Activated CD4-positive, CD25-positive, alpha-beta regulatory T cell treated with anti-CD3 and anti-CD28 coated beads, Interleukin-2, amount 50 U/mL, for 72 hours (primary cell): ENCODE data around the gene PRRC1.
"Not testable (repeated sequence)": the region's sequence is repeated elsewhere in the genome, so short reads cannot be mapped to it uniquely, and the experiment has no call there.

ENCODE experiments used
- DNase-seq: peaks from one replicate; pipeline ENCODE4 v3.0.0; 2021

PRRC1 gene

DNA sequence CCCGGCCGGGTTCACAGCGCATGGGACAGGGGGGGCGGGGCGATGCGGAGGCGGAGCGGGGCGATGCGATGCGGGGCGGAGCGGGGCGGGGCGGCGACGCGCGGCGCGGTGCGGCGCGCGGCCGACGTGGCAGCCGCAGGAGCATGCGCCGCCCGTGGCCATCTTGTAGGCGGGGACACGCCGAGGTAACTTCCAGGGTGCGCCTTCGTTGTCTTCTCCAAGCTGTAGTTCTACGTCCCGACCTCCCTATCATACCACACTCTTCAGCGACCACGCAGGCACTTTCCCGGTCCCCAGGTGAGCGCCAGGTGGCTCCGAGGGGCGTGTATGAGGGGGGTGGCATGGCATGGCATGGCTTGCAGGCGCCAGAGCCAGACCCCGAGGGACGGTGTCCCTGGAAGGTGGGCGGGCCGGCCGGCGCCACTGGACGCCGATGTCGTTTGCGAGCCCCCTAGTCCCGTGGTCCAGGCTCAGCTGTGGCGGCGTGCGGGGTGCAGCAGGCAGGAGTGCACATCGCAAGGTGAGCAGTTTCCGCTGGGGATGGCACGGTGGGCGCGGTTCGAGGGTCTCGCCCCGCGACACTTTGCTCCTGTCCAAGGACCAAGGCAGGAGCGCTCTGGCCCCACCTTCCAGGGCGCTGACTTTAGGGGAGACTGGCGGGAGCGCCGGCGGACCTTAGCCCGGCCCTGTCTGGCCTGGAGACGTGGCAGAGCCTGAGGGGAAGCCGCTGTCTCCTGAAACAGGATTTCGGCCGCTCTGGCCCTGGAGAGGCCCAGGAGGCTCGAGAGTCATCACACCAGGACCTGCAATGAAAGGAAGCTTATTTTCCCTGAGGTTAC is at the start of gene PRRC1:
Gene PRRC1, plus strand, starts transcription at position 161 of the 839 bp plus-strand sequence. CDS start 5,840 bp downstream, outside the sequence.
- DNase-seq: peak; percentile 78

DNA sequence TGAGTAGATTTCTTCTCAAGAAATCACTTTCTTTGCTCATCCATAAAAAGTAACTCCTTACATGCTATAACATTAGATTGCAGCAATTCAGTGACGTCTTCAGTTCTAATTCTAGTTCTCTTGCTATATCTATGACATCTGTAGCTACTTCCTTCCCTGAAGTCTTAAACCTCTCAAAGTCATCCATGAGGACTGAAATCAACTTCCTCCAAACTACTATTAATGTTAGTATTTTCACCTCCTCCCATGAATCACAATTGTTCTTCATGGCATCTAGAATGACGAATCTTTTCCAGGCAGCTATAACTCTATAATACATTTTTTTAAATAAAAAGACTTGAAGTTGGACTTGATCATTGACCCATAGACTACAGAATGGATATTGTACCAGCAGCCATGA is 46.2 kb upstream of the PRRC1 start:
- DNase-seq: no peak

DNA sequence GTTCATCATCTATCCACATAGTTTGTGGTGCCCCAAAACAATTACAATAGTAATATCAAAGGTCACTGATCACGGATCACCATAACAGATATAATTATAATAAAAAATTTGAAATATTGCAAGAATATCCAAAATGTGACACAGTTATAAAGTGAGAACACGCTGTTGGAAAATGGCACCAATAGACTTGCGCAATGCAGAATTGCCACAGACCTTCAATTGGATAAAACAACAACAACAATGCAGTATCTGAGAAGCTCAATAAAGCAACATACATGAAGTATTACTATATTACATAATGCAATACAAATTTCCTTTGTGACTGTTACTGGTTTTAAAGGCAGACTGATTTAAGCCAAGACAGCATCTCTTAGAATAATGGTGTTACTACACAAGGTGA is 44.7 kb upstream of the PRRC1 start:
- no peak for DNase-seq

DNA sequence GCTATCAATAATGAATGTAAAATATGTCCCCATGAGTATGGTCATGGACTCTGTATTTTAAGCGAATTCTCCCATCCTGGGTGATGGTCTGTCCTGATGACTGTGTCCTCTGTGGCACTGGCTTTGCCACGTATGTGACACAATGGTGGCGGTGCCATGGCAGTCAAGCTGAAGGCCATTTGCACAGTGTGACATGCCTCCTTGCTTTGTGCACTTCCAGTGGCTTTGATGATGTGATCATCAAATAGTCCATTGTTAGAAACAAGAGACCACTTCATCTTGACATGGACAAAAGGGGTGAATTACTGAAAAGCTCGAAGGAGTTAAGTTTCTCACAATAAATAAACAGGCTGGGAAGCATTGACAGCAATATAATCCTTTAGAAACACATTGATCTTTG is 31.0 kb upstream of the PRRC1 start:
- DNase-seq: no peak

DNA sequence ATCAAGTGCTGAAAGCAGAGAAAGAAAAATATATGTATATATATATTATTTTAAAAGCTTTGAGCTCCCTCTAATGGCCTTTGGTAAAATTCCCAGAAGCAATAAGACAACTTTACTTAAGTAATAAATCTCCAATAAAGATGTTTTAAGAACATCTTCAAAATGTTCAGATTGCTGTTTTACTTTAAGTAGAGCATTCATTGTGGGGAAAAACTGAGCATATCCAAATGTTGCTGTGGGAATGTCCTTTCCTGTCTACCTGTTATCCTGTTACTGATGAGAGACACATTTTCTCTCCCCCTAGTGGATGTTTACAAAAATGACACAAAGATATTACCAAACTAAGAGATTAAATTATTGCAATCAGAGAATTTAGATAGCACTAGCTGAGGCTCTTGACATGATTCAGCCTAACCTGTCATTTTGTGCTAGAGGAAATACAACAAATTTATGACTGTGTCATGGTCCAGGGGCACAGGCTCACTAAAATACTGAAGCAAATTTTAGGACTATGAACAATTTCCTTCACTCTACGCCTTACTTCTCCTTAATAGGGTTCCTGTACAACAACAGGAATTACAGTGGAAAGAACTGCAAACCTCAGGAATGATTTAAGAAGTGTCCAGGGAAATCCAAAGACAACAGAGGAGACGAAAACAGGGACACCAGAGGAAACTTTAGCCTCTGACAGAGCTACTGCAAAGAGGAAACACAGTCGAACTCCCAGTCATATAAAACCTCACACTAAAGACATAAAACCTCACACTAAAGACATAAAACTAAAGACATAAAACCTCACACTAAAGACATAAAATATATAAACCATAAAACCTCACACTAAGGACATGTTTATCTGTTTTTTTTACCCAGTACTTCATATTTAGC is 24.3 kb upstream of the PRRC1 start:
- DNase-seq: no peak

DNA sequence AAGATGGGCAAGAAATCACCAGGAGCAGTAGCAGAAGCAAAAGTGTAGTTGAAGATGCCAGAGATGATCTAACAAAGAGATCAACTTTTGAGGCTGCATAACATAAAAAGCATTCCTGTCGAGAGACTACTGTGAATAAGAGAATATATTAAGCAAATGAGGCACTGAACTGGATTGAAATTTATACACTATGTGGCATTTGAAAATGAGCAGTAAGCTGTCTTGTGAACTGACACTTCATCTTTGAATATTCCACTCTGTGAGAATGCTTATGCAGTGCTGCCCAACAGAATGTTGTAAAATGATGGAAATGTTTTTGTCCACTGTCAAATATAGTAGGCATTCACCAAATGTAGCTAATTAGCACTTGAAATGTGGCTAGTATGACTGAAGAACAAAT is 18.9 kb upstream of the PRRC1 start:
- no peak for DNase-seq

DNA sequence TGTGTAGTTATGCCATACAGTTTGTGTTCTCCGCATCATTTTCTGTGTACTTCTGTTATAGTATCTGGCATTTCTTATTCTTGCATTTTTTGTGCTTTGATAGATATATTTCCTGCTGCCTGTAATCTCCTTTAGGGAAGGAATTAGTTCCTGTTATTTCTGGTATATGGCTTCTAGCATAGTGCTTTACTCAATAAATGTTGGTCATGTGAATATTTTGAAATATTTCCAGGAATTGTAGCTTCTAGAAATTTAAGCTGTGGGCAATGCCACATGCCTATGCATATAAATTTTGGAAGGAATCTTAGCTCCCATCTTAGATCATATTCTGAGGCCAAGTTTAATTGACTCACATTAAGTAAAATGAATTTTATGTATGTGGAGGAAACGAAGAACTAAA is 11.5 kb upstream of the PRRC1 start:
- DNase-seq: no peak

DNA sequence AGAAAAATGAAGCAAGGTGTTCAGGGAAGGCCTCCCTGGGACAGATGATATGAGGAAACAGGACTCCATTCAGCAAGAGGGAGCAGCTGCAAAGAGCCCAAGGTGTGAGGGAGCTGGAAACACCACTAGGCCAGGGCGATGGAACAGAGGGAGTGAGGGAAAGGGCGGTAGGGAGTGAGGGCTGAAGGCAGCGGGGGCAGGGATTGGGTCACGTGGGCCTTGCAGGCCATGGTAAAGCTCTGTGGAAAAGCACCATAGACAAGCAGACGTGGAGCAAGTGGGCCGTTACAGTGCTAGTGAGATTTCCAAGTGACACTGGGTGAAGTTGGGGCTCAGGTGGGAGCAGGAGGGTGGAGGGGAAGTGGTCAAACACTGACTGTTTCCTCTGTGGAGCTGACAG is 10.8 kb upstream of the PRRC1 start:
- DNase-seq: no peak

DNA sequence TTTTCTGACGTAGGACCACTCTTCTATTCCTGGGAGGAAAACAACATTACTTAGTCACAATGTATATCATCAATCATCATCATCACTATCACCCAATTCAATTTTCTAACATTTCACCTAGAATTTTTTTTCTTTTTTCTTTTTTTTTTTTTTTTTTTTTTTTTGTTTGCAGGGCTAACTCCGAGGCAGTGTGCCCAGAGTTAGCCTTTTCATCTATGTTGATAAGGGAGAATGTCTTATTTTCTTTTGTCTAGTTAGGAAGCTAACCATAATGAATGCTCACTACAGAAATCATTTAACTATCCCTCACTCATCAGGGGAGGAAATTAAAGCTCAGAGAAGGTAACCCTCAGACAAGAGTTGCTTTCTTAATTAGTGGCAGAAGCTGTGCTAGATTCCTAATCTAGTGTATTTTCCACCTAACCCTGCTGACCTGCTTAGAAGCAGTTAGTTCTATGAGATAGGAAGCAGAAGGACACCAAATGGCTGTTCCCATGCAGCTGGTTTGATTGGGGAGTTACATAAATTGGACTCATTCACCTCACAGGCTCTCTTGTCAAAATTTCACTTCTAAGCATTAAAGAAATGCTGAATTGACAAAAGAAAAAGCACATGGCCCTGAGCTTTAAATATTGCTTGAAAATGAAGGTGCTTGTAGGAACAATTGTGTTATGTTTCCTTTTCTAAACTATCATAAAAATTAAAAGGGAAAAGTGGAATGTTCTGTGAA is 8.6 kb upstream of the PRRC1 start:
- no peak for DNase-seq

DNA sequence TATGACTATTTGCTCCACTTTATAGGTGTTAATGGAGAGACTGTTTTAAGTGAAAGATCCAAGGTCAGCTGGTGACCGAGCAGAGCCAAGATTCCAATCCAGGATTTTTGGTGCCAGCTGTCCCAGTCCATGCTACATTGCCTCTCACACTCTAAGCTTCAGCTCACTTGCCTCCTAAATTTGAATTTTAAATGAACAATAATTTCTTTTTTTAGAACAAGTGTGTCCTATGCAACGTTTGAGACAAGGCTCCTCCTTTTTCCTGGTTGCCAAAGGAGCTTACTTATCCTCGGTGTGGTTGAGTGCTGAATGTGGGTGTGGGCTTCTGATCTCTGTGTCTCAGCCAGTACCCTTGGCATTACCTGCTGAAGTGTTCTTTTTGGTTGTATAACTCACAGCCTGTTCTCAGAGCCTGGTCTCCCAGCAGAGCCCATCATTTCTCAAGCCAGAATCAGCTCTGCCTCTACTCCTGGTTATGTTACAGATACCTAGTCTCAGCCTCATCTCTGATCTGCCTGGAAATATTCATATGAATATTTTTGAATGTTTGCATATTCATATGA is 4.0 kb upstream of the PRRC1 start:
- no peak for DNase-seq

DNA sequence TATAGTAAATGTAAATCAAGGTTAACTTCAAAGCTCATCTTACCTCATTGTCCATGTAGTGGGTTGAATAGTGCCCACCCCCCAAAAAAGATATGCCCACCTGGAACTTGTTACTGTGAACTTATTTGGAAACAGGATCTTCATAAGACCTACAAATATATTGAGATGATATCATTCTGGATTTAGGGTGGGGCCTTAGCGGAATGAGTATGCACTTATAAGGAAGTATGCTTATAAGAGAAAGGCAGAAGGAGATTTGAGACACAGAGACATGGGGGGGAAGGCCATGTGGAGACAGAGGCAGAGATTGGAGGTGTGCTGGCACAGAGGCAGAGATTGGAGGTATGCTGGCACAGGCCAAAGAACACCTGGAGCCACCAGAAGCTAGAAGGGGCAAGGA is 2.6 kb upstream of the PRRC1 start:
- no peak for DNase-seq

DNA sequence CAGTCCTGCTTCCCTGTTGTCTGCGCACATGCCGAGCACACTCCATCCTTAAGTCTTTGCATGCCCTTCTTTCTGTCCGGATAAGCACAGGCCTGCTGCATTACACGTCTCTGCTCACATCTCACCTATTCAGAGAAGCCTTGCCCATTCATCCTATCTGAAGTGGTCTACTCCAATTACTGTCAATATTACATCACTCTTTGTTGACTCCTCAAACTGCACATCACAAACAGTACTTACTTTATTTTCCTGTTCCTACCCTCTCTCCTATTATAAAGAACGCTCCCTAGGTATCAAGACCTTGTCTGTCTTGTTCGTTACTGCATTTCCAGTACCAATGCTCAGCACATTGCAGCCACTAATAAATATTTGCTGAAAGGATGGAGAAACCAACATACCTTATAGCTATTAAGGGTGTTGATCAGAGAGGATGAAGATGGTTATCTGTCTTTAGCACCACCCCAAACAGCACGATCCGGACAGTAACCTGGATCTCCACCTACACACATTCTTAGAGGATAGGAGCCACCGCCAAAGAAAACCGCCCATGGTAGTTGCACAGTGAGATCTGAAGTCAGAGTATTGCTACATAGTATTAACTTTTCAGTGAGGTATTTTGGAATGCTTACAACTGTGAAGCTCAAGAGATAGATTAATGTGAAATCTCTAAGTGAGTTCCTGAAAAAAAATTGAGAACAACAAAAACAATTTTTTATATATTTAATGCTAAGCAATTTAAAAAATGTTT is 1.6 kb upstream of the PRRC1 start:
- DNase-seq: no peak

DNA sequence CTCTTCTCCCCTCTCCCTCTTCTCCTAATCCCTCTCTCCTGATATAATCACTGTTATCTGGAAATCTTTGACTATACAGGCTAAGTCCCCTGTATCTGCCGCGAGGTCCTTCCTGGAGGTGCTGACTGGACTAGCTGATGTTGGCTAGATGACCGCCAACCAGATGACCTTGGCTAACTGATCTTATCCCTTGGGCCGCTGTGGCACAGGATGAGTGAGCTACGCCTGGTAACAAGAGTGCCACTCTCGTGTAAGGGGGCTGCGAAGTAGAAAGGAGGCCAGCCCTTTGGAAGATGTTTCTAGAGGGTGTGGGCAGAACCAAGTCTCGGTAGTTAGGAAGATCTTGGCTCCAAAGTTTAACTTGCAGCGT is 345 bp upstream of the PRRC1 start:
- no peak for DNase-seq

DNA sequence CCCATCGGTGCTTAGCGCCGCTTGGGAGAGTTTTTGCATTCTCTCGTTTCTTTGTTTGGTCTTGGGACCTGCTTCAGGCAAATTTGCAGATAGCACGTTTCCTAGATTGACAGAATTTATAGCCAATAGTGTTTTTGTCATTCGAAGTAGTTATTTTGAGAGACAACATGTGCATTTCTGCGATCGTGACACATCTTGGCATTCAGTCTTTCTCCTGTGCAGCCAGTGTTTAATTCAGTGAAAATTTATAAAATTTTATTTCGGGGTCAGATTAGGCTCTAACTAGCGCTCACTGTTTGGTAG is 830 bp downstream of the PRRC1 start:
- DNase-seq: no peak

DNA sequence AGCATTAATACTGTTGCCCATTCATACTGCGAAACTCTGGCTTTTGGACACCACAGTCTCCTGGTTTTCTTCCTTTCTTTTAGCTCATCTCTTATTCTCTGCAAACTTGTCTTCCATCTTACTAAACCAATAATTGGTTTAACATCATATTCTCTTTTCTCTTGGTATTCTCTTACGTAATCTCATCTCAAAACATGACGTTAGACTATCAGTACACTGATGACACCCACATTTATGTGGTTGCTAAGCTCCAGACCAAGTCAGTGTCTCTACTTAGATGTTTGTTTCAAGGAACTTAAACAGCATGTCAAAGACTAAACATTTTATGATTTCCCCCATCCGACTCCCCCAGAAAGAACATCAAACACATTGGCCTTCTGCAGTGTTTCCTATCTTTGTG is 2.1 kb downstream of the PRRC1 start:
- DNase-seq: no peak

DNA sequence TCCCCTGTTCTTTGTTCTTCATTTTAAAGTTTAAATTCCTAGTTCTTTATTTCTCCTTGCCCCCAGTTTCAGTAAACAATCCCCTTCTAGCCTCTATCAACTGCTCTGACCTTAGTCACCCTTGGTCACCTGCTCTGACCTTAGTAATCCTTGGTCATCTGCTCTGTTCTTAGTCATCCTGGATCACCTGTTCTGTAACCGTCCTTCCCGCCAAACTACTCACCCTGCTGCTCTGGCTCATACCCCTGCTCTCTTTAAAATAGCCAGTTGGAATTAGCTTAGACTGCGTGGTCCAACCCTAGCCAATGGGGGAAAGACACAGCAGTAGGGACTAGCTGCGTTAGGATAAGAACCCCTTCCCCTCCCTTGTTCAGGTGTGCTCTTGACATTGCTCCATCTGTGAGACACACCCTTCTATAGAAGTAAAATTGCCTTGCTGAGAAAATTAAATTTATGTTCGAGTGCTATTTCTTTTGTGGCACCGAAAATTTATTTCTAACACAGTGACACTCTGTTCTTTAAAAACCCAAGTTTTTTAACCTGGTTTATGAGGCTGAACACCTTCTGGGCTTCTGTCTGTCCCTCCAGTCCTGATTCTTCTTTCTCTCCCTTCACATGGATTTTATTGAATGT is 3.8 kb downstream of the PRRC1 start:
- DNase-seq: no peak

DNA sequence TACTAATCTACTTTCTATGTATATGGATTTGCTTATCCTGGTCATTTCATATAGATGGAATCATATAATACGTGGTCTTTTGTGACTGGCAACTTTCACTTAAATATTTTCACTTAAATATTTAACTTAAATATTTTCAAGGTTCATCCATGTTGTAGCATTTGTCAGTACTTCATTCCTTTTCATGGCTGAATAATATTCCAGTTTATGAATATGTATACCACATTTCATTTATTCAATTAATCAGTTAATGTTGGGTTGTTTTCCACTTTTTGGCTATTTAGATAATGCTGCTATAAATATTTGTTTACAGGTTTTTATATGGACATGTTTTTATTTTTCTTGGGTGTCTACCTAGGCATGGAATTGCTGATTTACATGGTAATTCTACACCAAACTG is 7.7 kb downstream of the PRRC1 start:
- DNase-seq: no peak

DNA sequence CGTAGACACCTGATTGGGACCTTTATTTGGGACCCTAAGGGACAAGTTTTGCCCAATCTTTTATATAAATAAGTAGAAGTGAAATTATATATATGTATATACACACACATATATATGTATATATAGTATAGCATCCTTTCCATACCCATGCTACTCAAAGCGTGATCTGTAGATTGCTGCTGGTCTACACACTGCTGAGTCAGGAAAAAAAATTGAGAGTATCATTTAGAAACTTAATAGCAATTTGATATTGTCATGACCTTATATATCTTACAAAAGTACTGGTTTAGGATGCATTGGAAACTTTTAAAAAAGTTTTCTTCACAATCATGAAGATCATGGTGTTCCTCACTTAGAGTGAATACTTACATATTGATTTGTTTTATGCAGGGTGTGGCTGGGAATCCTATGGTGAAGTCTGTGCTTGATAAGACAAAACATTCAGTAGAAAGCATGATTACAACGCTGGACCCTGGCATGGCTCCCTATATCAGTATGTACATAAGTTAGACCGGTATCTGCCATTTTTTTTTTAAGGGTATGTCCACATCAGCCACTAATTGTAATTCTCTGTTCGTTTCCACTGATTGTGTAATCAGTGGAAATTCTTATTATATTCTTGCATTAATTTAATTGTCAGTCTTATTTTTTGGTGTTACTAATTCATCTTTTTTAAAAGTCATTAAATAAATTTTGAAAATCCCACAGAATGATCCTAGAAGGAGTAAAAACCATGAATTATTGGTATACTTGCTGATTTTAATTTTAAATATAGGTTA is 12.7 kb downstream of the PRRC1 start:
- no peak for DNase-seq

DNA sequence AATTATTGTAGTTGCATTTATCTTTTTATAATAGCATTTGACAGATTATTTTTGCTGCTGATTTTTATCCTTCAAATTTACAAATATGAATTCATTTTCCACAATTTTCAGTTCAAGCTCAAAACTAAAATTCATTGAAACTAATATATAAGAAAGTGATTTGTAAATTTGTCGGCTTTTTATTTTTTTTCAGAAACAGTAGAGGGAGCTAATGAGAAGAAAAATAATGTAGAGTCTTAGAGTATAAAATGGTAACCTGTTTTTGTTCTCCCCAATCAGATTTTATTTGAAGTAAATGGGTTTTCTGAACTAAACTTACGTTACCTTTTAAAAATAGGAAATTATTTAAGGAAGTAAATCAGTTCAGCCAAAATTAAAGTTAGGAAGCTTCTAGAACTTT is 19.2 kb downstream of the PRRC1 start:
- no peak for DNase-seq

DNA sequence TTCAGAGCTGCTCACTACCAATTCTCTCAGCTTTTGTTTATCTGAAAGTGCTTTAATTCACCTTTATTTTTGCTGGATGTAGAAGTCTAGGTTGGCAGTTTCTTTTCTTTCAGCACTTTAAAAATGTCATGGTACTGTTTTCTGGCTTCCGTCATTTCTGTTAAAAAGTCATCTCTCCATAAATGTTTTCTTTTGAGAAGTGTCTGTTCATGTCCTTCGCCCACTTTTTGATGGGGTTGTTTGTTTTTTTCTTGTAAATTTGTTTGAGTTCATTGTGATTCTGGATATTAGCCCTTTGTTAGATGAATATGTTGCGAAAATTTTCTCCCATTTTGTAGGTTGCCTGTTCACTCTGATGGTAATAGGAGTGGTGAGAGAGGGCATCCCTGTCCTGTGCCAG is 23.1 kb downstream of the PRRC1 start:
- DNase-seq: not testable (repeated sequence)

DNA sequence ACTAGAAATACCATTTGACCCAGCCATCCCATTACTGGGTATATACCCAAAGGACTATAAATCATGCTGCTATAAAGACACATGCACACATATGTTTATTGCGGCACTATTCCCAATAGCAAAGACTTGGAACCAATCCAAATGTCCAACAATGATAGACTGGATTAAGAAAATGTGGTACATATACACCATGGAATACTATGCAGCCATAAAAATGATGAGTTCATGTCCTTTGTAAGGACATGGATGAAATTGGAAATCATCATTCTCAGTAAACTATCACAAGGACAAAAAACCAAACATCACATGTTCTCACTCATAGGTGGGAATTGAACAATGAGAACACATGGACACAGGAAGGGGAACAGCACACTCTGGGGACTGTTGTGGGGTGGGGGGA is 27.8 kb downstream of the PRRC1 start:
- not testable (repeated sequence) for DNase-seq
